Aorta (tissue), 5 donors: ENCODE results near the gene SLC12A7. TPM values are rescaled to one million over a fixed set of nuclear protein-coding genes. Genes with fewer than 3 reads are reported as not detected.
"Not testable (repeated sequence)": the region's sequence is repeated elsewhere in the genome, so short reads cannot be mapped to it uniquely, and the experiment has no call there.

Source experiments
- ATAC-seq: fragments of 200-7000 bp; cut with Tn5 transposase; one replicate; pipeline ENCODE4 v1.9.1; 2022; ENCODE audit warnings: moderate library complexity; ENCODE audit not compliant: low FRiP score
- DNase-seq, 2 donors: peaks; one replicate each; pipeline ENCODE4 v3.0.0-alpha.2; 2020
- H3K27ac ChIP-seq, 2 donors: one replicate each; pipeline ENCODE4 v1.5.1; 2013; ENCODE audit warnings: low read length in 2 of 2, mild to moderate bottlenecking in 2 of 2, moderate library complexity in 2 of 2, control low read depth in 1 of 2, inconsistent platforms in 1 of 2, low read depth in 1 of 2
- H3K27me3 ChIP-seq, 2 donors: one replicate each; pipeline ENCODE4 v1.6.1; 2013; ENCODE audit warnings: control low read depth in 1 of 2, low read length in 1 of 2, mild to moderate bottlenecking in 1 of 2, moderate library complexity in 1 of 2; ENCODE audit not compliant: insufficient read depth in 2 of 2, control insufficient read depth in 1 of 2
- H3K36me3 ChIP-seq, 2 donors: one replicate each; pipeline ENCODE4 v1.6.1; 2013; ENCODE audit warnings: control low read depth in 1 of 2, low read length in 1 of 2, mild to moderate bottlenecking in 1 of 2; ENCODE audit not compliant: insufficient read depth in 2 of 2, control insufficient read depth in 1 of 2
- H3K4me1 ChIP-seq, 2 donors: one replicate each; pipeline ENCODE4 v1.6.1; 2013; ENCODE audit warnings: low read length in 2 of 2, control low read depth in 1 of 2, mild to moderate bottlenecking in 1 of 2, moderate library complexity in 1 of 2; ENCODE audit not compliant: insufficient read depth in 2 of 2, control insufficient read depth in 1 of 2
- H3K4me3 ChIP-seq, 2 donors: one replicate each; pipeline ENCODE4 v1.5.1; 2013; ENCODE audit warnings: low read length in 2 of 2, control low read depth in 1 of 2, mild to moderate bottlenecking in 1 of 2
- H3K9me3 ChIP-seq: one replicate; pipeline ENCODE4 v1.6.1; 2013; ENCODE audit warnings: mild to moderate bottlenecking, low read length; ENCODE audit not compliant: control insufficient read depth
- WGBS, 2 donors: extraction: QIAGEN DNeasy Blood & Tissue Kit; methylation state at CpG; one replicate each; pipeline ENCODE4 v1.1.7; 2013; 5-methylcytosine and 5-hydroxymethylcytosine counted together
- intact Hi-C, 2 donors: fragments of 100-400 bp; cut with DNase I; formaldehyde crosslinking; loops; one replicate each; pipeline versions ENCODE4 v1.14.2 to v1.15.0; 2022
- polyA plus RNA-seq, 2 donors: library from polyadenylated mRNA; stranded (reverse); fragments of 200-250 nt; gene quantifications; one replicate each; pipeline ENCODE4 v1.2.3, GENCODE V29; 2013
- total RNA-seq, 2 donors: library from RNA; stranded (reverse); fragmentation: NEBNext Ultra II Directional; extraction: Animal tissue kit (Norgen Biotek cat#: 25700); gene quantifications; one replicate each; pipeline ENCODE4 v1.2.1, GENCODE V29; 2021
- donor health status: healthy with polysubstance abuse.
- donor health status: Bipolar disorder and iron deficiency.
- donor health status: DM: no; HTN: no; CAD: no.
- donor health status: DM: no; HTN: no; CAD: no.
- donor health status: DM: yes; HTN: yes; CAD: no.

SLC12A7 gene
- total and polyA plus RNA-seq, 4 donors: 4.5 to 54.4 (median 19.3) TPM

- Histone ChIP-seq H3K27me3 (no peaks in the 10 kb centered on the region), H3K9me3 (no peaks in the 10 kb centered on the region), H3K36me3 (no peaks in the 10 kb centered on the region), H3K4me1 (no peaks in the 10 kb centered on the region), H3K27ac (no peak overlapping the region), H3K4me3 (no peak overlapping the region)
- DNase-seq: no peak
- 71% methylated on average over 13 to 14 of the region's 14 CpGs for WGBS, 2 donors
- ATAC-seq: peak; percentile 15
- intact Hi-C loops: no loop called here
These were observed 19.3 kb upstream of the SLC12A7 start for GRCh38 chr5:1131191-1131621.

- no peaks in the 10 kb centered on the region for H3K36me3 ChIP-seq
- no peaks in the 10 kb centered on the region for H3K4me1 ChIP-seq
- H3K4me3 ChIP-seq: no peak overlapping the region
- H3K9me3 ChIP-seq: no peaks in the 10 kb centered on the region
- H3K27ac ChIP-seq: no peak overlapping the region
- ATAC-seq (no peak), DNase-seq (no peak)
- no peaks in the 10 kb centered on the region for H3K27me3 ChIP-seq
- intact Hi-C loops: no loop called here
- WGBS, 2 donors: 78% methylated on average over 26 of the region's 26 CpGs
These were observed 18.5 kb upstream of the SLC12A7 start for GRCh38 chr5:1130218-1130946.

GRCh38 chr5:1129711-1130055 lies 17.8 kb upstream of the SLC12A7 start:
- intact Hi-C loops: no loop called here
- no peak overlapping the region for H3K4me3 ChIP-seq
- WGBS, 2 donors: 79 to 86% methylated on average over 9 of the region's 9 CpGs
- DNase-seq: no peak
- ATAC-seq: no peak
- H3K27ac ChIP-seq: no peak overlapping the region
- H3K36me3 ChIP-seq: no peaks in the 10 kb centered on the region
- no peaks in the 10 kb centered on the region for H3K27me3 ChIP-seq
- no peaks in the 10 kb centered on the region for H3K9me3 ChIP-seq
- no peaks in the 10 kb centered on the region for H3K4me1 ChIP-seq

GRCh38 chr5:1128977-1129710 lies 17.3 kb upstream of the SLC12A7 start:
- H3K4me1 ChIP-seq: no peaks in the 10 kb centered on the region
- intact Hi-C loops: no loop called here

GRCh38 chr5:1127959-1128785 lies 16.3 kb upstream of the SLC12A7 start:
- ATAC-seq: no peak
- intact Hi-C loops: no loop called here

More at GRCh38 chr5:1128977-1129710, 17.3 kb upstream of the SLC12A7 start:
- H3K27me3 ChIP-seq: no peaks in the 10 kb centered on the region
- no peak for ATAC-seq
- 83 to 90% methylated on average over 24 of the region's 24 CpGs for WGBS, 2 donors
- no peak for DNase-seq
- H3K27ac ChIP-seq: no peak overlapping the region
- H3K36me3 ChIP-seq: no peaks in the 10 kb centered on the region
- H3K9me3 ChIP-seq: no peaks in the 10 kb centered on the region
- H3K4me3 ChIP-seq: no peak overlapping the region

GRCh38 chr5:1125695-1126094 lies 13.8 kb upstream of the SLC12A7 start:
- H3K9me3 ChIP-seq, H3K4me3 ChIP-seq, DNase-seq, H3K27me3 ChIP-seq, H3K27ac ChIP-seq, H3K36me3 ChIP-seq, ATAC-seq, H3K4me1 ChIP-seq, intact Hi-C loops: not testable (repeated sequence)
- 95 to 98% methylated on average over 2 of the region's 2 CpGs for WGBS, 2 donors

More at GRCh38 chr5:1127959-1128785, 16.3 kb upstream of the SLC12A7 start:
- no peak for DNase-seq
- no peaks in the 10 kb centered on the region for H3K36me3 ChIP-seq
- no peaks in the 10 kb centered on the region for H3K27me3 ChIP-seq
- no peaks in the 10 kb centered on the region for H3K4me1 ChIP-seq
- H3K27ac ChIP-seq: no peak overlapping the region
- H3K9me3 ChIP-seq: no peaks in the 10 kb centered on the region
- no peak overlapping the region for H3K4me3 ChIP-seq
- 63 to 66% methylated on average over 20 of the region's 20 CpGs for WGBS, 2 donors

GRCh38 chr5:1125030-1125357 lies 13.1 kb upstream of the SLC12A7 start:
- H3K4me3 ChIP-seq: no peak overlapping the region
- no peaks in the 10 kb centered on the region for H3K27me3 ChIP-seq
- no peaks in the 10 kb centered on the region for H3K9me3 ChIP-seq
- ATAC-seq (no peak), DNase-seq (no peak)
- no peak overlapping the region for H3K27ac ChIP-seq
- intact Hi-C loops: no loop called here
- 31 to 48% methylated on average over 6 of the region's 6 CpGs for WGBS, 2 donors
- H3K36me3 ChIP-seq: no peaks in the 10 kb centered on the region
- H3K4me1 ChIP-seq: no peaks in the 10 kb centered on the region

- DNase-seq (no peak), ATAC-seq (no peak)
- WGBS, 2 donors: 82 to 90% methylated on average over 25 to 27 of the region's 27 CpGs
- no peak overlapping the region for H3K27ac ChIP-seq
- H3K27me3 ChIP-seq: no peaks in the 10 kb centered on the region
- no peaks in the 10 kb centered on the region for H3K4me1 ChIP-seq
- H3K36me3 ChIP-seq: no peaks in the 10 kb centered on the region
- H3K9me3 ChIP-seq: no peaks in the 10 kb centered on the region
- no peak overlapping the region for H3K4me3 ChIP-seq
- intact Hi-C loops: no loop called here
These were observed 12.6 kb upstream of the SLC12A7 start for GRCh38 chr5:1124205-1125029.
